Measurements from ENCODE around the gene KRTAP10-6. TPM values are rescaled to one million over a fixed set of nuclear protein-coding genes. Genes with fewer than 3 reads are reported as not detected.

KRTAP10-6 gene
- total RNA-seq, 5 donors from 2014 or later (not counting 1 experiment from before 2014, with no cell fraction given): not detected

DNA sequence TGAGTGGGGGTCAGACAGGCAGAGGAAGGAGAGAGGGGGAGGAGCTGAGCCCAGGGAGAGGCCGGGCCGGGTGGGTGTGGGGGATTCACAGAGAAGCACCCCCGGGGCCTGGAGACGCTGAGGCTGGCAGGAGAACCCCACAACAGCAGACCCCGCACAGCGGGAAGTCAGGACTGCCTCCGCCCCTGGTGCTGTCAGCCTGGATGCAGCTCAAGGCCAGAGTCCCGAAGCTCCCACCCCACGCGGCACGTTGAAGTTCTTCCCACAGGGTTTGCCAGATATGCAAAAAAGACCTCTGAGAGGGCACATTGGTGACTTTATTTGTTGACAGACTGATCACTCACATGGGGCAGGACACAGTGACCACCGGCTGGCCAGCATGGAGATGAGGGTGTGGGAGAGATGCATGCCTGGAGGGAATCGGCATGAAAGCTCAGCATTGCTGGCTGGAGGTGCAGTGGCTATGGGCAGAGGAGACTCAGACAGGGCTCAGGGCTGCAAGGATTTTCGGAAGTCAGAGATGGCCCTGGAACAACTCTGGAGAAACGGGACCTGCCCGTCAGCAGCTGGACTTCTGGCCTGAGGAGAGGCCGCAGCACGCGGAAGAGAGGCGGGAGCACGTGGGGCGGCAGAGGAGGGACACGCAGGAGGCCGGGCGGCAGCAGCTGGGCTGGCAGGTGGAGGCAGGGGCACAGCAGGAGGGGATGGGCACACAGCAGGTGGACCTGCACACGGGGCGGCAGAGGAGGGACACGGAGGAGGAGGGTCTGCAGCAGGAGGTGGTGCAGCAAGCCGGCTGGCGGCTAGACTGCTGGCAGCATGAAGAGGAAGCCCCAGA lies 34.6 kb downstream of the KRTAP10-6 start:
- H3K9me3 Mint-ChIP-seq: peaks cover 12 to 35% (median 16%) of the 10 kb centered on the region in 3 donors
- no peaks in the 10 kb centered on the region for H3K4me1 ChIP-seq (ENCODE audit: control insufficient read depth in 1 of 2, extremely low read depth in 1 of 2, insufficient read depth in 2 of 2, low read length in 2 of 2)
- H3K4me1 Mint-ChIP-seq: peaks cover 0 to 5% (median 0%) of the 10 kb centered on the region in 3 donors
- H3K4me3 Mint-ChIP-seq: no peak overlapping the region
- peak in 1 of 35 experiments; percentile 14 for DNase-seq
- peaks cover 0 to 5% of the 10 kb centered on the region in 2 donors for H3K27me3 Mint-ChIP-seq
- H3K27me3 ChIP-seq (replicated peaks in 1 of 2; ENCODE audit: control insufficient read depth in 2 of 2, extremely low read depth in 1 of 2, insufficient read depth in 2 of 2, low read length in 1 of 2): peaks cover 2 to 7% of the 10 kb centered on the region in 2 experiments
- no peak overlapping the region for H3K4me3 ChIP-seq (ENCODE audit: control insufficient read depth in 1 of 2, extremely low read depth in 1 of 2, low read length in 1 of 2)
- no peaks in the 10 kb centered on the region for H3K9me3 ChIP-seq
- no peak overlapping the region for H3K27ac ChIP-seq (ENCODE audit: low read length)
- no peaks in the 10 kb centered on the region for H3K36me3 ChIP-seq (ENCODE audit: control insufficient read depth in 2 of 2, extremely low read depth in 1 of 2, insufficient read depth in 1 of 2, low read length in 1 of 2)
- no peak overlapping the region for H3K27ac Mint-ChIP-seq
- POLR2A ChIA-PET: no interaction called here
- no peak for ATAC-seq (replicated peaks in 1 of 4)
- H3K36me3 Mint-ChIP-seq: peaks cover 16% of the 10 kb centered on the region
- WGBS (ENCODE audit: insufficient coverage): 72% methylated on average over 30 of the region's 30 CpGs
- CTCF ChIA-PET: interaction anchor here in 1 of 2 donors (0.7 kb wide), 1 partner anchor 36 kb away, joined by 4 read pairs; no protein-coding TSS in a partner anchor

DNA sequence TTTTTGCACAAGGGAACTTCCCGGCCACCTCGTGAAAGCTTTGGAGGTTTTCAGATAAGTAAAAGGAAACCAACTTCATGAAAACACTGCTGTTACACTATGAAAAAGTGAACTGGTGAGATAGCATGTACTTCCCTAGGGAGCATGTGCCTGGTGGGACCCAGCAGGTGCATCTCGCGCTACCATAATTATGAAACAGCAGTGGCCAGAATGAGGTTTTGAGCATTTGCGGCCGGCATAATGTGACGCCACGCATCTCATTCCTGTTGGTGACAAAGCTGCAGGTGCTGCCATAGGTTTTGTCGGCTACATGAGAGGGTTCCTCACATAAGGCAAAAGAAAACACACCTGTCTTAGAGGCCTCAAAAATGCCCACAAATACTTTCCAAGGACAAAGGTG lies 35.4 kb downstream of the KRTAP10-6 start:
- H3K4me1 Mint-ChIP-seq: peaks cover 0 to 5% (median 0%) of the 10 kb centered on the region in 3 donors
- H3K4me1 ChIP-seq (ENCODE audit: control insufficient read depth in 1 of 2, extremely low read depth in 1 of 2, insufficient read depth in 2 of 2, low read length in 2 of 2): no peaks in the 10 kb centered on the region
- H3K27me3 Mint-ChIP-seq: peaks cover 0 to 5% of the 10 kb centered on the region in 2 donors
- H3K9me3 ChIP-seq: no peaks in the 10 kb centered on the region
- H3K27ac Mint-ChIP-seq: no peak overlapping the region
- DNase-seq (no peak), ATAC-seq (replicated peaks in 1 of 4) (no peak)
- ChIA-PET POLR2A (no interaction called here), CTCF (interaction anchor here in 1 of 2 donors (0.7 kb wide), 1 partner anchor 36 kb away, joined by 4 read pairs; no protein-coding TSS in a partner anchor)
- H3K36me3 ChIP-seq (ENCODE audit: control insufficient read depth in 2 of 2, extremely low read depth in 1 of 2, insufficient read depth in 1 of 2, low read length in 1 of 2): no peaks in the 10 kb centered on the region
- H3K4me3 ChIP-seq (ENCODE audit: control insufficient read depth in 1 of 2, extremely low read depth in 1 of 2, low read length in 1 of 2): no peak overlapping the region
- 78% methylated on average over 8 of the region's 9 CpGs for WGBS (ENCODE audit: insufficient coverage)
- no peak overlapping the region for H3K27ac ChIP-seq (ENCODE audit: low read length)
- H3K36me3 Mint-ChIP-seq: peaks cover 11% of the 10 kb centered on the region
- H3K9me3 Mint-ChIP-seq: peaks cover 9 to 26% (median 12%) of the 10 kb centered on the region in 3 donors
- no peak overlapping the region for H3K4me3 Mint-ChIP-seq
- H3K27me3 ChIP-seq (replicated peaks in 1 of 2; ENCODE audit: control insufficient read depth in 2 of 2, extremely low read depth in 1 of 2, insufficient read depth in 2 of 2, low read length in 1 of 2): peaks cover 2 to 7% of the 10 kb centered on the region in 2 experiments

DNA sequence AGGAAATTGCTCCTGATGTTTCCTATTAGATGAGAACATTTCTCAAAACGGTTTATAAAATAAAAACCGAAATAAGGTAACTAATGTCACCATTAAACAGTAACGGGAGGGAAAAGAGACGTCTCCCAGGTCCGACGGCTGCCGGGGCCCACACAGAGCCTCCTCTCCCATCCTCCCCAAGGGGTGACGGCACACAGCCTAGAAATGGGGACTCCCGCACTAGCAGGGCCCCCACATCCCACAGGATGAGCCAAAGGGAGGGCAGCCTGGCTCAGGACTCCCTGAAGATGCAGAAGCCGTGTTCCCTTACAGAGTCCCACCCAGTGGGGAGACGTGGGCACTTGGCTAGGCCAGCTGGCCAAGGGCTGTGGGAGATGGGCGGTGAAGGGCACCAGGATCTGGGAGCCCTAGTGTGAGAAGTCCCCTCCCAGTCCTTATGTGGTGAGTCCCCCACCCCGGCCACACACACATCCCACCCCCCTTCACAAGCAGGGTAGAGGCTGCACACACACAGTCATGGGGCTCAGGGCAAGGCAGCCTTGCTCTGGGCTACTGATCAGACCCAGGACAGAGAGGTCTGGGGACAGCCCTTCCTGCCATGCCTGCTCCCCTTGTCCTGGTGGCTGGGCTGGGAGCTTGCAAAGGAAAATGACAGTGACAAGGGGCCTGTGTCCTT lies 37.0 kb downstream of the KRTAP10-6 start:
- H3K9me3 Mint-ChIP-seq: peaks cover 3 to 12% (median 7%) of the 10 kb centered on the region in 3 donors
- Histone ChIP-seq H3K27me3 (replicated peaks in 1 of 2; ENCODE audit: control insufficient read depth in 2 of 2, extremely low read depth in 1 of 2, insufficient read depth in 2 of 2, low read length in 1 of 2) (peaks cover 2 to 7% of the 10 kb centered on the region in 2 experiments), H3K4me1 (ENCODE audit: control insufficient read depth in 1 of 2, extremely low read depth in 1 of 2, insufficient read depth in 2 of 2, low read length in 2 of 2) (no peaks in the 10 kb centered on the region), H3K27ac (ENCODE audit: low read length) (no peak overlapping the region), H3K9me3 (no peaks in the 10 kb centered on the region), H3K4me3 (ENCODE audit: control insufficient read depth in 1 of 2, extremely low read depth in 1 of 2, low read length in 1 of 2) (no peak overlapping the region), H3K36me3 (ENCODE audit: control insufficient read depth in 2 of 2, extremely low read depth in 1 of 2, insufficient read depth in 1 of 2, low read length in 1 of 2) (no peaks in the 10 kb centered on the region)
- H3K4me1 Mint-ChIP-seq: peaks cover 1 to 5% (median 4%) of the 10 kb centered on the region in 3 donors
- CTCF ChIA-PET: no interaction called here
- POLR2A ChIA-PET: no interaction called here
- WGBS (ENCODE audit: insufficient coverage): 88% methylated on average over 5 of the region's 13 CpGs
- H3K27me3 Mint-ChIP-seq: peaks cover 0 to 5% of the 10 kb centered on the region in 2 donors
- H3K4me3 Mint-ChIP-seq: no peak overlapping the region
- ATAC-seq (replicated peaks in 1 of 4): no peak
- H3K27ac Mint-ChIP-seq: no peak overlapping the region
- DNase-seq: peak in 1 of 35 experiments; percentile 3
- peaks cover 11% of the 10 kb centered on the region for H3K36me3 Mint-ChIP-seq

DNA sequence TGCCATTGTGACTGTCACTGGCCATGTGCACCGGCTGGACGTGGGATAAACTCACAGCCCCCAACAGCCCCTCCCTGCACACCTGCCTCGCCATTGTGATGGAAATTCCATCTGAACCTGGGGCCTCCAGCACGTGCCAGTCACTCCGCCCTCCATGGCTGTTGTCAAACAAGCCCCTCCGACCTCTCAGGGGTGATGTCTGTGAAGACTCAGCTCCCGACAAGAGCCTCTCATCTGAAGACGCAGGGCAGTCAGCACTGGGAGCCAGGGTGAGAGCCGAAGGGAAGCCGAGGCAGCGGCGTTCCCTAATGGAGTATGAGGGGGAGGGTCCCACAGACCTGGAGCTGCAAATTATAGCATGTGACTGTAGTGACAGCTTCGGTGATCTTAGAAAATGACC lies 39.6 kb downstream of the KRTAP10-6 start:
- ChIA-PET CTCF (no interaction called here), POLR2A (no interaction called here)
- DNase-seq (no peak), ATAC-seq (replicated peaks in 1 of 4) (no peak)
- Mint-ChIP-seq H3K36me3 (peaks cover 12% of the 10 kb centered on the region), H3K27me3 (peaks cover 0 to 5% of the 10 kb centered on the region in 2 donors), H3K27ac (no peak overlapping the region), H3K9me3 (peaks cover 2 to 11% (median 3%) of the 10 kb centered on the region in 3 donors), H3K4me1 (peaks cover 19 to 23% (median 20%) of the 10 kb centered on the region in 3 donors), H3K4me3 (no peak overlapping the region)
- WGBS (ENCODE audit: insufficient coverage): 84% methylated on average over 13 of the region's 13 CpGs
- H3K4me1 ChIP-seq (ENCODE audit: control insufficient read depth in 1 of 2, extremely low read depth in 1 of 2, insufficient read depth in 2 of 2, low read length in 2 of 2): peaks cover 0 to 10% of the 10 kb centered on the region in 2 experiments
- H3K9me3 ChIP-seq: no peaks in the 10 kb centered on the region
- H3K27me3 ChIP-seq (replicated peaks in 1 of 2; ENCODE audit: control insufficient read depth in 2 of 2, extremely low read depth in 1 of 2, insufficient read depth in 2 of 2, low read length in 1 of 2): peaks cover 2 to 4% of the 10 kb centered on the region in 2 experiments
- no peak overlapping the region for H3K4me3 ChIP-seq (ENCODE audit: control insufficient read depth in 1 of 2, extremely low read depth in 1 of 2, low read length in 1 of 2)
- H3K27ac ChIP-seq (ENCODE audit: low read length): no peak overlapping the region
- H3K36me3 ChIP-seq (ENCODE audit: control insufficient read depth in 2 of 2, extremely low read depth in 1 of 2, insufficient read depth in 1 of 2, low read length in 1 of 2): no peaks in the 10 kb centered on the region

DNA sequence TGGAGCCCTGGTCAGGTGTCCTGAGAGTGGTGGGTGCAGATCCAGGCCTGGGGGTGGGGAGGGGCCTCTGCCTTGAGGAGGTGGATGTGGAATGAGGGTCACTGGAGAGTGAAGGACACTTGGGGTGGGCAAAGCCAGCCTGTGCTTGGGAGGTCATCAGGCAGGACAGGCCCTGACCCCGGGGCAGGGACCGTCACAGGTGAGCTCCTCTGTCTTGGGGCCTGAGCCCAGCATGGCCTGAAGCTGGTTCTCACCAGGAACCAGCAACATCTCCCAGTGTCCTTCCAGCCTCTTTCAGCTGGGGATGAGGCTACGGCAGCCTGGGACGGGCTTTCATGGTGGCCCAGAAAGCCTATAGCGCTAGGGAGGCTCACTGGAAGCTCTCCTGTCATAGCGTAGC lies 40.2 kb downstream of the KRTAP10-6 start:
- Histone ChIP-seq H3K4me3 (ENCODE audit: control insufficient read depth in 1 of 2, extremely low read depth in 1 of 2, low read length in 1 of 2) (no peak overlapping the region), H3K9me3 (no peaks in the 10 kb centered on the region), H3K27me3 (replicated peaks in 1 of 2; ENCODE audit: control insufficient read depth in 2 of 2, extremely low read depth in 1 of 2, insufficient read depth in 2 of 2, low read length in 1 of 2) (no peaks in the 10 kb centered on the region), H3K4me1 (ENCODE audit: control insufficient read depth in 1 of 2, extremely low read depth in 1 of 2, insufficient read depth in 2 of 2, low read length in 2 of 2) (peaks cover 2 to 15% of the 10 kb centered on the region in 2 experiments), H3K27ac (ENCODE audit: low read length) (no peak overlapping the region), H3K36me3 (ENCODE audit: control insufficient read depth in 2 of 2, extremely low read depth in 1 of 2, insufficient read depth in 1 of 2, low read length in 1 of 2) (no peaks in the 10 kb centered on the region)
- no peak overlapping the region for H3K27ac Mint-ChIP-seq
- POLR2A ChIA-PET: no interaction called here
- CTCF ChIA-PET: no interaction called here
- ATAC-seq (replicated peaks in 1 of 4) (no peak), DNase-seq (no peak)
- no peak overlapping the region for H3K4me3 Mint-ChIP-seq
- H3K27me3 Mint-ChIP-seq: peaks cover 0 to 4% of the 10 kb centered on the region in 2 donors
- peaks cover 22 to 28% (median 25%) of the 10 kb centered on the region in 3 donors for H3K4me1 Mint-ChIP-seq
- H3K9me3 Mint-ChIP-seq: peaks cover 6 to 16% (median 7%) of the 10 kb centered on the region in 3 donors
- 96% methylated on average over 6 of the region's 6 CpGs for WGBS (ENCODE audit: insufficient coverage)
- peaks cover 17% of the 10 kb centered on the region for H3K36me3 Mint-ChIP-seq

DNA sequence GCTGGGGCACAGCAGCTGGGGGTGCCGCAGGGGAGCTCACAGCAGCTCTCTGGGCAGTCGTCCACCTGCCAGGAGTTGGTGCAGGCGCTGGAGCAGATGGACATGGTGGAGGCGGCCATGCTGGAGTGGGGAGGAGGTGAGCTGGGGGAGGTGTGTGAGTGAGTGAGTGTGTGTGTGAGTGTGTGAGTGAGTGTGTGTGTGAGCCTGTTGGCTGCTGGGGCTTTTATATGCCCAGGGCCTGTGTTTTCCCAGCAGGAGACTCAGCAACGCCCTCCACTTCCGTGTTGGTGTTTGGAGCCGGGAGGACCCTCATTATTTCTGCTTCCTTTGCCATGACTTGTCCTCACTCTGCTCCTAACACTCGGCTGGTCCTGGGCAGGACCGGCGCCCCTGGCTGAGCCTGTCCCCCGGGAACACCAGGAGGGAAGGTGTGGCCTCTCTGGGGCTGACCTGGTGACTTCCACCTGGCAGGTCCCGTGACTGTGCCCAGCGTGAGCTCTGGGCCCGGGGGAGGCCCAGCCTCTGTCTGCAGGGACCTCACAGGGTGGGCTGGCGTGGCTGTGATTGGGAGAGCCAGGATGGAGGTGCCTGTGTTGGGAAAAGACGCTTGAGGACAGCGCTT lies 40.9 kb downstream of the KRTAP10-6 start, which contains the start of gene KRTAP10-2:
TSS of gene KRTAP10-2 (minus strand) at position 166 of the 622 bp plus-strand sequence. CDS start at position 119, 47 bp downstream.
- WGBS (ENCODE audit: insufficient coverage): 87% methylated on average over 13 of the region's 17 CpGs
- H3K9me3 ChIP-seq: peaks cover 2% of the 10 kb centered on the region
- H3K27ac ChIP-seq (ENCODE audit: low read length): no peak within 1 kb of the TSS
- CTCF ChIA-PET: no interaction called here
- Mint-ChIP-seq H3K9me3 (peaks cover 12 to 23% (median 13%) of the 10 kb centered on the region in 3 donors), H3K27me3 (peaks cover 0 to 2% of the 10 kb centered on the region in 2 donors), H3K27ac (no peak within 1 kb of the TSS), H3K4me3 (no peak within 1 kb of the TSS), H3K36me3 (peaks cover 24% of the 10 kb centered on the region), H3K4me1 (peaks cover 29 to 35% (median 31%) of the 10 kb centered on the region in 3 donors)
- DNase-seq (peak in 1 of 35 experiments; percentile 9), ATAC-seq (replicated peaks in 1 of 4) (no peak)
- H3K27me3 ChIP-seq (replicated peaks in 1 of 2; ENCODE audit: control insufficient read depth in 2 of 2, extremely low read depth in 1 of 2, insufficient read depth in 2 of 2, low read length in 1 of 2): no peaks in the 10 kb centered on the region
- POLR2A ChIA-PET: no interaction called here
- H3K4me3 ChIP-seq (ENCODE audit: control insufficient read depth in 1 of 2, extremely low read depth in 1 of 2, low read length in 1 of 2): no peak within 1 kb of the TSS
- H3K4me1 ChIP-seq (ENCODE audit: control insufficient read depth in 1 of 2, extremely low read depth in 1 of 2, insufficient read depth in 2 of 2, low read length in 2 of 2): peaks cover 2 to 15% of the 10 kb centered on the region in 2 experiments
- no peaks in the 10 kb centered on the region for H3K36me3 ChIP-seq (ENCODE audit: control insufficient read depth in 2 of 2, extremely low read depth in 1 of 2, insufficient read depth in 1 of 2, low read length in 1 of 2)
